K562 (cell line): ENCODE data around the gene AP1M2. TPM values are rescaled to one million over a fixed set of nuclear protein-coding genes. Genes with fewer than 3 reads are reported as not detected.
A peak's percentile ranks its signal among the peaks of the same experiment; 100 is the strongest.

ENCODE experiments used
- ARID1B ChIP-seq: fragments of 450-650 bp; IDR thresholded peaks from 2 replicates; pipeline ENCODE4 v1.6.1; 2016; ENCODE audit warnings: antibody characterized with exemption, mild to moderate bottlenecking, inconsistent platforms
- BRD4 ChIP-seq: fragments of 200-600 bp; sonication (generic); IDR thresholded peaks from 2 replicates; pipeline ENCODE4 v1.6.1; 2017; ENCODE audit warnings: inconsistent platforms
- CBX8 ChIP-seq: fragments of 200-600 bp; sonication (generic); IDR thresholded peaks from 2 replicates; pipeline ENCODE4 v1.6.1; 2012; ENCODE audit warnings: borderline replicate concordance, mixed run types, low read depth, mild to moderate bottlenecking, moderate library complexity, mixed read lengths, low read length, control low read depth, inconsistent platforms; ENCODE audit not compliant: poor library complexity, severe bottlenecking; ENCODE audit errors: extremely low read depth
- CHD4 ChIP-seq: fragments of 200-600 bp; sonication (generic); IDR thresholded peaks from 3 replicates; pipeline ENCODE4 v1.6.1; 2012; ENCODE audit warnings: low read depth, mild to moderate bottlenecking, mixed read lengths, low read length, inconsistent platforms; ENCODE audit not compliant: insufficient read depth, insufficient replicate concordance, poor library complexity, severe bottlenecking
- DPF2 ChIP-seq: fragments of 450-650 bp; IDR thresholded peaks from 2 replicates; pipeline ENCODE4 v1.6.1; 2016
- ETV5 ChIP-seq: sonication (generic); formaldehyde crosslinking; IDR thresholded peaks from 2 replicates; pipeline ENCODE4 v1.4.0; 2020; ENCODE audit warnings: low read depth, mild to moderate bottlenecking, missing genetic modification reagents
- FOXJ2 ChIP-seq: fragments of 200-800 bp; sonication (Bioruptor generic); IDR thresholded peaks from 2 replicates; pipeline ENCODE4 v1.6.1; 2016; ENCODE audit warnings: missing genetic modification characterization, missing compliant biosample characterization
- GTF2E2 ChIP-seq: fragments of 200-800 bp; sonication (Bioruptor generic); IDR thresholded peaks from 2 replicates; pipeline ENCODE4 v1.6.1; 2016; ENCODE audit warnings: missing genetic modification characterization, missing compliant biosample characterization
- HDAC8 ChIP-seq: fragments of 450-650 bp; IDR thresholded peaks from 2 replicates; pipeline ENCODE4 v1.6.1; 2016; ENCODE audit warnings: mild to moderate bottlenecking, missing genetic modification characterization, moderate library complexity, missing compliant biosample characterization
- SRSF7 ChIP-seq: fragments of 200-400 bp; formaldehyde crosslinking; optimal IDR thresholded peaks from 2 replicates; pipeline ENCODE3; 2017; ENCODE audit warnings: mild to moderate bottlenecking, low read depth, low read length
- TAL1 ChIP-seq: fragments of 450-650 bp; IDR thresholded peaks from 2 replicates; pipeline ENCODE4 v1.6.1; 2016; ENCODE audit warnings: mild to moderate bottlenecking
- TOE1 ChIP-seq, 2 experiments: fragments of 450-650 bp in 1 of 2; sonication (generic) in 1 of 2; formaldehyde crosslinking in 1 of 2; IDR thresholded peaks; 2 replicates each; pipeline versions ENCODE4 v1.7.1 to v1.8.0; 2016 to 2022; ENCODE audit warnings: borderline replicate concordance in 2 of 2, mild to moderate bottlenecking in 2 of 2, antibody characterized with exemption in 1 of 2, inconsistent platforms in 1 of 2, low read depth in 1 of 2, missing genetic modification reagents in 1 of 2, moderate library complexity in 1 of 2
- YY1 ChIP-seq, 3 experiments: IDR thresholded peaks; 2 replicates each; pipeline ENCODE4 v1.6.1; 2011; ENCODE audit warnings: low read length in 2 of 3, mild to moderate bottlenecking in 2 of 3, moderate library complexity in 2 of 3, borderline replicate concordance in 1 of 3, control low read depth in 1 of 3, low read depth in 1 of 3; ENCODE audit not compliant: insufficient read depth in 3 of 3, insufficient replicate concordance in 2 of 3, control insufficient read depth in 1 of 3, insufficient read length in 1 of 3; ENCODE audit errors: extremely low read depth in 1 of 3
- ZFP1 ChIP-seq: fragments of 450-650 bp; formaldehyde crosslinking; IDR thresholded peaks from 2 replicates; pipeline ENCODE4 v1.4.0; 2020; ENCODE audit warnings: mild to moderate bottlenecking, mixed read lengths
- ZNF175 ChIP-seq: fragments of 200-800 bp; sonication (Bioruptor generic); IDR thresholded peaks from 2 replicates; pipeline ENCODE4 v1.6.1; 2016; ENCODE audit warnings: low read depth, mild to moderate bottlenecking, missing genetic modification characterization, missing compliant biosample characterization
- ZNF668 ChIP-seq: fragments of 250-450 bp; sonication (Bioruptor Pico); IDR thresholded peaks from 2 replicates; pipeline ENCODE4 v1.8.0; 2022; ENCODE audit warnings: mild to moderate bottlenecking, inconsistent platforms
- polyA plus RNA-seq, 8 experiments: library from polyadenylated mRNA; depleted of rRNA in 4 of 8; stranded (reverse) in 5 of 8; unstranded in 3 of 8; fragments of >200 nt; fragmentation: Nextera tagmentation in 2 of 8; fragmentation: Illumina TruSeq in 1 of 8; extraction: Ambion mirVana in 2 of 8; extraction: Trizol in 1 of 8; gene quantifications; 2 replicates each; pipeline versions ENCODE4 v1.2.1 to v1.2.3, GENCODE V29; 2011 to 2014; ENCODE audit warnings: inconsistent platforms in 1 of 8, missing spikeins in 1 of 8
- total RNA-seq, 7 experiments: library from RNA; depleted of rRNA in 6 of 7; stranded (reverse); fragments of >200 nt in 6 of 7; fragmentation: Illumina TruSeq in 2 of 7; extraction: Trizol in 2 of 7; gene quantifications; 2 replicates each; pipeline versions ENCODE4 v1.2.1 to v1.2.3, GENCODE V29; 2011 to 2021; ENCODE audit warnings: low replicate concordance in 1 of 7
- TF ChIP-seq, protein P1 (sequence below): fragments of 450-650 bp; IDR thresholded peaks from 2 replicates; pipeline ENCODE4 v1.6.1; 2016; ENCODE audit warnings: mild to moderate bottlenecking
- TF ChIP-seq, protein P2 (sequence below): sonication (generic); formaldehyde crosslinking; IDR thresholded peaks from 2 replicates; pipeline ENCODE4 v1.8.0; 2023; ENCODE audit warnings: mild to moderate bottlenecking, missing genetic modification reagents
- TF ChIP-seq, protein P3 (sequence below), 3 experiments: fragments of 200-800 bp in 1 of 3; sonication (Bioruptor generic) in 1 of 3; sonication (generic) in 1 of 3; formaldehyde crosslinking in 1 of 3; IDR thresholded peaks; 2 replicates each; pipeline versions ENCODE4 v1.6.1 to v1.8.0; 2016 to 2022; ENCODE audit warnings: mild to moderate bottlenecking in 2 of 3, missing compliant biosample characterization in 2 of 3, missing genetic modification characterization in 2 of 3, missing genetic modification reagents in 1 of 3

AP1M2 gene
- total and polyA plus RNA-seq, 9 of the 15 experiments (the other 6 are each of a cell fraction or from before 2014, with no cell fraction given), result 0.33 to 1.4 (median 0.89) TPM; not detected in 1

DNA sequence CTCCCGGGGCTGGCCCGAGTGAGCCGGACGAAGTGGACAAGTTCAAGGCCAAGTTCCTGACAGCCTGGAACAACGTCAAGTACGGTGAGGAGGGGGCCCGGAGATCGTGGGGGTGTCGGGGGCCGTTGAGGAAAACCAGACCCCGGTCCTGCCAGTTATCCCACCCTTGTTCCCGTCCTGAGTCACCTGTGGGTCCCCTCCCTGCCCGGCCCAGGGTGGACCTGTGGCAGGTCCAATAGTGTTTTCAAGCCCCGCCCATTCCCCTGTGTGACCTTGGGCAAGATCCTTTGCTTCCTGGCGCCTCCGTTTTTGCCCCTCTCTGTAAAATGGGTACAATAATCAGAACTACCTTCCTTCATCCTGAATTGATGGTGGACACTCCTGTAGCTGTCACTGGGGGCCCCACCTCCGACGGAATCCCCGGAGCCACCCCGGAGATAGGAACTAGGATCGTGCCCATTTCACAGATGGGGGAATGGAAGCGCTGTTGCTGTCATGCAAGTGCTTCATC, 42.8 kb downstream of the AP1M2 start (continued):
- no peak for TF ChIP-seq ARID1B
- TF ChIP-seq ETV5 (CRISPR knock-in tag), result peak; percentile 52; the same call in 1 of the 2 replicates
- no peak for TF ChIP-seq YY1 (IDR thresholded peaks at IDR 0.05; ENCODE audit: borderline replicate concordance in 1 of 3, control insufficient read depth in 1 of 3, extremely low read depth in 1 of 3, insufficient read depth in 3 of 3, insufficient read length in 1 of 3, insufficient replicate concordance in 2 of 3, low read depth in 1 of 3, low read length in 2 of 3)
- TF ChIP-seq TAL1, result no peak
- no peak for TF ChIP-seq BRD4
- no peak for TF ChIP-seq GTF2E2 (tag)
- TF ChIP-seq CHD4, result peak; percentile 88
- no peak for TF ChIP-seq CBX8
- TF ChIP-seq, protein P1, sequence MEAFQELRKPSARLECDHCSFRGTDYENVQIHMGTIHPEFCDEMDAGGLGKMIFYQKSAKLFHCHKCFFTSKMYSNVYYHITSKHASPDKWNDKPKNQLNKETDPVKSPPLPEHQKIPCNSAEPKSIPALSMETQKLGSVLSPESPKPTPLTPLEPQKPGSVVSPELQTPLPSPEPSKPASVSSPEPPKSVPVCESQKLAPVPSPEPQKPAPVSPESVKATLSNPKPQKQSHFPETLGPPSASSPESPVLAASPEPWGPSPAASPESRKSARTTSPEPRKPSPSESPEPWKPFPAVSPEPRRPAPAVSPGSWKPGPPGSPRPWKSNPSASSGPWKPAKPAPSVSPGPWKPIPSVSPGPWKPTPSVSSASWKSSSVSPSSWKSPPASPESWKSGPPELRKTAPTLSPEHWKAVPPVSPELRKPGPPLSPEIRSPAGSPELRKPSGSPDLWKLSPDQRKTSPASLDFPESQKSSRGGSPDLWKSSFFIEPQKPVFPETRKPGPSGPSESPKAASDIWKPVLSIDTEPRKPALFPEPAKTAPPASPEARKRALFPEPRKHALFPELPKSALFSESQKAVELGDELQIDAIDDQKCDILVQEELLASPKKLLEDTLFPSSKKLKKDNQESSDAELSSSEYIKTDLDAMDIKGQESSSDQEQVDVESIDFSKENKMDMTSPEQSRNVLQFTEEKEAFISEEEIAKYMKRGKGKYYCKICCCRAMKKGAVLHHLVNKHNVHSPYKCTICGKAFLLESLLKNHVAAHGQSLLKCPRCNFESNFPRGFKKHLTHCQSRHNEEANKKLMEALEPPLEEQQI, result no peak
- TF ChIP-seq, protein P2, sequence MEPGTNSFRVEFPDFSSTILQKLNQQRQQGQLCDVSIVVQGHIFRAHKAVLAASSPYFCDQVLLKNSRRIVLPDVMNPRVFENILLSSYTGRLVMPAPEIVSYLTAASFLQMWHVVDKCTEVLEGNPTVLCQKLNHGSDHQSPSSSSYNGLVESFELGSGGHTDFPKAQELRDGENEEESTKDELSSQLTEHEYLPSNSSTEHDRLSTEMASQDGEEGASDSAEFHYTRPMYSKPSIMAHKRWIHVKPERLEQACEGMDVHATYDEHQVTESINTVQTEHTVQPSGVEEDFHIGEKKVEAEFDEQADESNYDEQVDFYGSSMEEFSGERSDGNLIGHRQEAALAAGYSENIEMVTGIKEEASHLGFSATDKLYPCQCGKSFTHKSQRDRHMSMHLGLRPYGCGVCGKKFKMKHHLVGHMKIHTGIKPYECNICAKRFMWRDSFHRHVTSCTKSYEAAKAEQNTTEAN, result no peak
- no peak for TF ChIP-seq FOXJ2 (tag)
- TF ChIP-seq ZNF668, result no peak
- no peak for TF ChIP-seq HDAC8
- TF ChIP-seq, protein P3, sequence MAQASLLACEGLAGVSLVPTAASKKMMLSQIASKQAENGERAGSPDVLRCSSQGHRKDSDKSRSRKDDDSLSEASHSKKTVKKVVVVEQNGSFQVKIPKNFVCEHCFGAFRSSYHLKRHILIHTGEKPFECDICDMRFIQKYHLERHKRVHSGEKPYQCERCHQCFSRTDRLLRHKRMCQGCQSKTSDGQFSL (CRISPR knock-in tag; IDR thresholded peaks at IDR 0.05), result no peak
- TF ChIP-seq, protein P3 (tag; IDR thresholded peaks at IDR 0.05), result no peak
- TF ChIP-seq SRSF7, result no peak
- TF ChIP-seq ZFP1, result no peak
- no peak for TF ChIP-seq ZNF175 (CRISPR knock-in tag)
- no peak for TF ChIP-seq DPF2
- no peak for TF ChIP-seq TOE1 (IDR thresholded peaks at IDR 0.05; ENCODE audit: borderline replicate concordance)
- no peak for TF ChIP-seq TOE1 (CRISPR knock-in tag; IDR thresholded peaks at IDR 0.05; ENCODE audit: borderline replicate concordance, low read depth)
